Measurements from ENCODE around the gene PDS5B.

DNA sequence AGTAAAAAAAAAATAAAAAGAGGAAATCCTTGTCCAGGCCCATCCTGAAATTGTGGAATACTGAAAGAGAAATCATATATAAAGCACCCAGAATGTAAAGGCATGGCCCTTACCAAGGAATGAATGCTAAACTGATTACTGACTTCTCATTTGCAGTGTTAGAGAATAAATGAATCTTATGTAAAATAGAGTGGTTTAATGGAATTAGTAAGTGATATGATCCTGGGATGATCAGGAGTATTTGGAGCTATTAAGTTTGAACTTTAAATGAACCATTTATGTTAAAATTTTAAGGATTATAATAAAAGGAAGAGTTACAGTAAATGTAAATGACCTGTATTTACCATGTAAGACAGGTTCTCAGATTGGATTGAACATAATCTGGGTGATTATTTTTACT is 75.4 kb downstream of the PDS5B start:
- TF ChIP-seq, protein P1, sequence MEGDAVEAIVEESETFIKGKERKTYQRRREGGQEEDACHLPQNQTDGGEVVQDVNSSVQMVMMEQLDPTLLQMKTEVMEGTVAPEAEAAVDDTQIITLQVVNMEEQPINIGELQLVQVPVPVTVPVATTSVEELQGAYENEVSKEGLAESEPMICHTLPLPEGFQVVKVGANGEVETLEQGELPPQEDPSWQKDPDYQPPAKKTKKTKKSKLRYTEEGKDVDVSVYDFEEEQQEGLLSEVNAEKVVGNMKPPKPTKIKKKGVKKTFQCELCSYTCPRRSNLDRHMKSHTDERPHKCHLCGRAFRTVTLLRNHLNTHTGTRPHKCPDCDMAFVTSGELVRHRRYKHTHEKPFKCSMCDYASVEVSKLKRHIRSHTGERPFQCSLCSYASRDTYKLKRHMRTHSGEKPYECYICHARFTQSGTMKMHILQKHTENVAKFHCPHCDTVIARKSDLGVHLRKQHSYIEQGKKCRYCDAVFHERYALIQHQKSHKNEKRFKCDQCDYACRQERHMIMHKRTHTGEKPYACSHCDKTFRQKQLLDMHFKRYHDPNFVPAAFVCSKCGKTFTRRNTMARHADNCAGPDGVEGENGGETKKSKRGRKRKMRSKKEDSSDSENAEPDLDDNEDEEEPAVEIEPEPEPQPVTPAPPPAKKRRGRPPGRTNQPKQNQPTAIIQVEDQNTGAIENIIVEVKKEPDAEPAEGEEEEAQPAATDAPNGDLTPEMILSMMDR (IDR thresholded peaks at IDR 0.05; ENCODE audit: poor library complexity), result no peak
- no peak for TF ChIP-seq EZH2 (IDR thresholded peaks at IDR 0.05; ENCODE audit: borderline replicate concordance)
